ENCODE results near the gene LYST.

DNA sequence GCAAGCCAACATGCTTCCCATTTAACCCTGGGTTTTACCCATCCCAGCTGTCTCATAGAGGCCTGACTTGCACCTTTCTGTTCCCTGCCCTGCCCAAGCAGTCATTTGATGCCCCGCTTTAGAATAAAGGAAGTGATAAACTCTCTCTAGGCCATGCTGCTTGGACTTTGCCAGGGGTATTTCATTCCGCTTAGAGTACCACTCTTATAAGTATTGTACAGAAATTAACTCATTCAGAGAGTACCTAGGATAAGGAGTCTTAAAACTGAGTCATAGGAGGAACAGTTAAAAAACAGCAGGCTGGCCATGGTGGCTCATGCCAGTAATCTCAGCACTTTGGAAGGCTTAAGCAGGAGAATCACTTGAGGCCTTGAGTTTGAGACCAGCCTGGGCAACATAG, 21.0 kb upstream of the LYST start:
- TF ChIP-seq, protein P1, sequence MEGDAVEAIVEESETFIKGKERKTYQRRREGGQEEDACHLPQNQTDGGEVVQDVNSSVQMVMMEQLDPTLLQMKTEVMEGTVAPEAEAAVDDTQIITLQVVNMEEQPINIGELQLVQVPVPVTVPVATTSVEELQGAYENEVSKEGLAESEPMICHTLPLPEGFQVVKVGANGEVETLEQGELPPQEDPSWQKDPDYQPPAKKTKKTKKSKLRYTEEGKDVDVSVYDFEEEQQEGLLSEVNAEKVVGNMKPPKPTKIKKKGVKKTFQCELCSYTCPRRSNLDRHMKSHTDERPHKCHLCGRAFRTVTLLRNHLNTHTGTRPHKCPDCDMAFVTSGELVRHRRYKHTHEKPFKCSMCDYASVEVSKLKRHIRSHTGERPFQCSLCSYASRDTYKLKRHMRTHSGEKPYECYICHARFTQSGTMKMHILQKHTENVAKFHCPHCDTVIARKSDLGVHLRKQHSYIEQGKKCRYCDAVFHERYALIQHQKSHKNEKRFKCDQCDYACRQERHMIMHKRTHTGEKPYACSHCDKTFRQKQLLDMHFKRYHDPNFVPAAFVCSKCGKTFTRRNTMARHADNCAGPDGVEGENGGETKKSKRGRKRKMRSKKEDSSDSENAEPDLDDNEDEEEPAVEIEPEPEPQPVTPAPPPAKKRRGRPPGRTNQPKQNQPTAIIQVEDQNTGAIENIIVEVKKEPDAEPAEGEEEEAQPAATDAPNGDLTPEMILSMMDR (conservative IDR thresholded peaks at IDR 0.05; ENCODE audit: low read depth, low read length) = no peak
- TF ChIP-seq EZH2 (IDR thresholded peaks at IDR 0.05; ENCODE audit: low read length, unreplicated experiment) (no peak), EZH2phosphoT487 (IDR thresholded peaks at IDR 0.05; ENCODE audit: borderline replicate concordance, low read length) (no peak)
